Left ventricle myocardium inferior (tissue), 1 donor: ENCODE data around the gene DMXL2. TPM values are rescaled to one million over a fixed set of nuclear protein-coding genes. Genes with fewer than 3 reads are reported as not detected.

Experiments used
- DNase-seq: peaks from one replicate; pipeline ENCODE4 v3.0.0-alpha.2; 2020
- H3K27ac ChIP-seq: fragments of 200-600 bp; replicated peaks from 2 replicates; pipeline ENCODE4 v1.8.0; 2021
- H3K27me3 ChIP-seq: fragments of 200-600 bp; 2 replicates; pipeline ENCODE4 v1.8.0; 2021; ENCODE audit warnings: low read depth
- H3K36me3 ChIP-seq: fragments of 200-600 bp; 2 replicates; pipeline ENCODE4 v1.8.0; 2021
- H3K4me1 ChIP-seq: fragments of 200-600 bp; 2 replicates; pipeline ENCODE4 v1.8.0; 2021
- H3K4me3 ChIP-seq: fragments of 200-600 bp; 2 replicates; pipeline ENCODE4 v1.8.0; 2021; ENCODE audit warnings: mild to moderate bottlenecking, moderate library complexity
- H3K9me3 ChIP-seq: fragments of 200-600 bp; replicated peaks from 2 replicates; pipeline ENCODE4 v1.8.0; 2021
- intact Hi-C: fragments of 100-400 bp; cut with micrococcal nuclease; formaldehyde crosslinking; loops from one replicate; pipeline ENCODE4 v1.11.0; 2022
- total RNA-seq: library from RNA; stranded (reverse); fragmentation: NEBNext Ultra II Directional; extraction: Animal tissue kit (Norgen Biotek cat#: 25700); gene quantifications from one replicate; pipeline ENCODE4 v1.2.1, GENCODE V29; 2021
- TF ChIP-seq, protein P1 (sequence below): fragments of 200-600 bp; IDR thresholded peaks from 2 replicates; pipeline ENCODE4 v1.8.0; 2021; ENCODE audit warnings: antibody characterized with exemption, mild to moderate bottlenecking, borderline replicate concordance
- donor health status: DM: no; HTN: yes; CAD: no; lungs with severe emphysema.

DMXL2 gene
- total RNA-seq, 1 donor from 2014 or later: 7.4 TPM

DNA sequence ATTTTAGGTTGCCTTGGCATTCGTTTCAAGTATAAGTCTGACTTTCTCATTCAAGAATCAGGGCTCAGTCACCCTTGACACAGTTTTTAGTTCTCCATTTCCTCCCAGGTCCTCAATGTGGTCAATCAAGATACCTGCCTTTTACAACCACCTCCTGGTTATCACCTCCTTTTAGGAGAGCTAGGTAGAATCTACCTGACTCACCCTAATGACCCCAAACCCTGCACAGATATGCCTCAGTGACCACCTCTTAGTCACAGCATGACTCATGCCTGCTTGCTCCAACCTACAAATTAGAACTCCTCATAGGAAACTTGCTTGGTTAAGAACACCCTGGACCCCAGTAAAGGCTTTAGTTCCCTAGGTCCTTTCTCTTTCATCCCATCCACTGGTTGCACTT lies 22.5 kb downstream of the DMXL2 start:
- H3K27me3 ChIP-seq: no peaks in the 10 kb centered on the region
- peaks cover 6% of the 10 kb centered on the region for H3K9me3 ChIP-seq
- no peaks in the 10 kb centered on the region for H3K4me1 ChIP-seq
- DNase-seq: no peak
- TF ChIP-seq, protein P1, sequence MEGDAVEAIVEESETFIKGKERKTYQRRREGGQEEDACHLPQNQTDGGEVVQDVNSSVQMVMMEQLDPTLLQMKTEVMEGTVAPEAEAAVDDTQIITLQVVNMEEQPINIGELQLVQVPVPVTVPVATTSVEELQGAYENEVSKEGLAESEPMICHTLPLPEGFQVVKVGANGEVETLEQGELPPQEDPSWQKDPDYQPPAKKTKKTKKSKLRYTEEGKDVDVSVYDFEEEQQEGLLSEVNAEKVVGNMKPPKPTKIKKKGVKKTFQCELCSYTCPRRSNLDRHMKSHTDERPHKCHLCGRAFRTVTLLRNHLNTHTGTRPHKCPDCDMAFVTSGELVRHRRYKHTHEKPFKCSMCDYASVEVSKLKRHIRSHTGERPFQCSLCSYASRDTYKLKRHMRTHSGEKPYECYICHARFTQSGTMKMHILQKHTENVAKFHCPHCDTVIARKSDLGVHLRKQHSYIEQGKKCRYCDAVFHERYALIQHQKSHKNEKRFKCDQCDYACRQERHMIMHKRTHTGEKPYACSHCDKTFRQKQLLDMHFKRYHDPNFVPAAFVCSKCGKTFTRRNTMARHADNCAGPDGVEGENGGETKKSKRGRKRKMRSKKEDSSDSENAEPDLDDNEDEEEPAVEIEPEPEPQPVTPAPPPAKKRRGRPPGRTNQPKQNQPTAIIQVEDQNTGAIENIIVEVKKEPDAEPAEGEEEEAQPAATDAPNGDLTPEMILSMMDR: no peak
- no peak overlapping the region for H3K27ac ChIP-seq
- H3K4me3 ChIP-seq: no peak overlapping the region
- intact Hi-C loops: no loop called here
- H3K36me3 ChIP-seq: no peaks in the 10 kb centered on the region

DNA sequence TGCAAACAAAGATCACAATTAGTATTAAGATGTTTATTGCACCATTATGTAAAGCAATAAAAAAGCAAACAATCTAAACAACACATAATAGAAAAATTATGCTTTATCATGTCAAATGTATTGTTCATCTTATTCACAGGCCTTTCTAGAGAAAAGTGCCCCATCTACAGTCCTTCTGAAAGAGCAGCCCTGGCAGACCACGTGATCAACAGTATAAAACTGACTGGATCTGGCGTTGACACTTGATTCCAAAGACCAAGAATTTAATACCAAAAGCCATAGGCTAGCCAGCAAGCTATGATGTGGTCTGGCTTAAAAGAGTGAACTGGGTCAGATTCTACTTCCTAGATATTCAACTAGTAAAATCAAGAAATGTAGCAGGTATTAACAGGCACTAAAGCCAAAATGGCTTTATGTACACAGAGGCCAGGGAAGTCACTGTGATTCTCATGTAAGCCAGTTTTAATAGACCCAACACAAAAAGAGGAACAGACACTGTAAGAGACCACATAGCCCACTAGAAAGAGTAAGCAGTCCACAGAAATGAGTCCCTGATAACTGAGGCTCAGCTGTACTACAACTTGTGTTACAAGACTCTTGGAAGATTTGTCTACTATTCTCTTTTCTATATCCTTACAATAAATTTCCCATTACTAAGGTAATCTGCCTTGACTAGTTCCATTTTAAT lies 32.5 kb downstream of the DMXL2 start:
- H3K4me1 ChIP-seq: no peaks in the 10 kb centered on the region
- H3K4me3 ChIP-seq: no peak overlapping the region
- H3K36me3 ChIP-seq: peaks cover 3% of the 10 kb centered on the region
- H3K27me3 ChIP-seq: no peaks in the 10 kb centered on the region
- no peak overlapping the region for H3K27ac ChIP-seq
- TF ChIP-seq, protein P1: no peak
- peaks cover 43% of the 10 kb centered on the region for H3K9me3 ChIP-seq
- no peak for DNase-seq
- intact Hi-C loops: no loop called here

DNA sequence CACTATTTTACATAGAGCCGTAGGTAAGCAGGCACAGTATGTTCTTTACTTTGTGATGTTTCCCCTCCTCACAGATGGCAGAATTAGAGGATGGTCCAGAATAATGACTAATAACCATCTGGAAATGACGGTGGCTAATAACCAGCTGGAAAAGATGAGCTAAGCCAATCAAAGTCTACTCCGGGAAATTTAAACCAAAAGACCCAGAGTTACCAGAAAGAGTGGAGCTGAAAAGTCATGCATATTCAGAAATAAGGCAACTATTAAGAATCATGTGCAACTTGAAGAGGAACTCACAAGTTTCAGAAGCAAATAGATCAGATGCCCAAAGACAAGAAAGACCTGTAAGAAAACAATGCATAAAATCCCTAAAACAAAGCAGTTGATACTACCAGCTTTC lies 33.6 kb downstream of the DMXL2 start:
- no peak overlapping the region for H3K27ac ChIP-seq
- TF ChIP-seq, protein P1: no peak
- no peaks in the 10 kb centered on the region for H3K27me3 ChIP-seq
- peaks cover 3% of the 10 kb centered on the region for H3K36me3 ChIP-seq
- H3K4me1 ChIP-seq: no peaks in the 10 kb centered on the region
- no peak overlapping the region for H3K4me3 ChIP-seq
- intact Hi-C loops: no loop called here
- DNase-seq: no peak
- H3K9me3 ChIP-seq: peaks cover 43% of the 10 kb centered on the region

DNA sequence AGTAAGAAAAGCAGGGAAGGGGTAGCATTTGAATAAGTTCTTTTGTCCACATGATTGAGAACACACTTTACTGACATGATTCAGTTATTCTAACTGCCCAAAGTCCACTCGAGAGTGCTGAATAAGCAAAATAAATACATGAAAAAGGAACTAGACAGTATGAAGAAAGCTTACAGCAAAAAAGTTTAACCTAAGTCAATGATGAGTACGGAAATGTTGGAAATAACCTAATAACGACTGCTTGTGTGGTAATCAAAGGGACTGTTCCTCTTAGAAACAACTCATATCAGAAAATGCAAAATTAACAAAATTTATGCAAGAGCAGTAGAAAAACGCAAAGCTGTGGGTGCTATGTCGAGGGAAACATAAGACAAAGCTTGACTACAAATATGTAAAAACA lies 36.6 kb downstream of the DMXL2 start:
- H3K27ac ChIP-seq: no peak overlapping the region
- no peak overlapping the region for H3K4me3 ChIP-seq
- TF ChIP-seq, protein P1: no peak
- intact Hi-C loops: no loop called here
- no peaks in the 10 kb centered on the region for H3K4me1 ChIP-seq
- H3K9me3 ChIP-seq: peaks cover 38% of the 10 kb centered on the region
- no peaks in the 10 kb centered on the region for H3K36me3 ChIP-seq
- no peaks in the 10 kb centered on the region for H3K27me3 ChIP-seq
- no peak for DNase-seq

DNA sequence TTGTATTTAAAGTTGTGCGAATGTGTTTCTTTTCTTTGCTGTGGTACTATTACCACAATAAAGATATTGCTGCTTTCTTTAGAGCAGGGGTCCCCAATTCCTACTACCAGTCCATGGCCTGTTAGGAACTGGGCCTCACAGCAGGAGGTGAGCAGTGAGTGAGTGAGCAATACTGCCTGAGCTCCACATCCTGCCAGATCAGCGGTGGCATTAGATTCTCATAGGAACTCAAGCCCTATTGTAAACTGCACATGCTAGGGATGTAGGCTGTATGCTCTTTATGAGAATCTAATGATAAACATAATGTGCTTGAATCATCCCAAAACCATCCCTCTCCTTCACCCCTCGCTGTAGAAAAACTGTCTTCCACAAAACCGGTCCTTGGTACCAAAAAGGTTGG lies 41.6 kb downstream of the DMXL2 start:
- TF ChIP-seq, protein P1: no peak
- intact Hi-C loops: no loop called here
- DNase-seq: no peak
- Histone ChIP-seq H3K27ac (no peak overlapping the region), H3K36me3 (no peaks in the 10 kb centered on the region), H3K27me3 (no peaks in the 10 kb centered on the region), H3K9me3 (peaks cover 17% of the 10 kb centered on the region), H3K4me3 (no peak overlapping the region), H3K4me1 (peaks cover 3% of the 10 kb centered on the region)

DNA sequence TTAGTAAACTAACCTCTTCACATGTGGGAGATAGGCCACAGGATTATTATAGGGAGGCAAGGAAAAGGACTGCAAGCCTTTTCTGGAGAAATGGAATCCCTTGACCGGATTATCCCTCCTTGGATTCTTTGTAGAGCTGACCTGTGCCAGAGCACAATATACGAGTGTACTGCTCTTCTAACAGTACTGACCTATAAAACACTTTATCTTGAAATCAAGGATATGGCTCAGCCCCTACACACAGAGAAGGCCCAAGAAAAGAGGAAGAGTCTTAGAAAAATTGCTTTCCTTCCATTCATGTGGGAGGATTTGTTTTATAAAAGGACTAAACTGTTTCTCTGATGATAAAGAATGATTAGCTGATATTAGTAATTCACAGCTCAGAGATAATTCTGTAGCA lies 42.2 kb downstream of the DMXL2 start:
- intact Hi-C loops: no loop called here
- Histone ChIP-seq H3K4me3 (no peak overlapping the region), H3K36me3 (no peaks in the 10 kb centered on the region), H3K9me3 (peaks cover 17% of the 10 kb centered on the region), H3K4me1 (peaks cover 3% of the 10 kb centered on the region), H3K27me3 (no peaks in the 10 kb centered on the region), H3K27ac (no peak overlapping the region)
- DNase-seq: no peak
- TF ChIP-seq, protein P1: no peak
